ENCODE data around the gene MYO1C. TPM values are rescaled to one million over a fixed set of nuclear protein-coding genes. Genes with fewer than 3 reads are reported as not detected.

Gene MYO1C
- total RNA-seq, 1 experiment from 2014 or later, result 227 TPM

DNA sequence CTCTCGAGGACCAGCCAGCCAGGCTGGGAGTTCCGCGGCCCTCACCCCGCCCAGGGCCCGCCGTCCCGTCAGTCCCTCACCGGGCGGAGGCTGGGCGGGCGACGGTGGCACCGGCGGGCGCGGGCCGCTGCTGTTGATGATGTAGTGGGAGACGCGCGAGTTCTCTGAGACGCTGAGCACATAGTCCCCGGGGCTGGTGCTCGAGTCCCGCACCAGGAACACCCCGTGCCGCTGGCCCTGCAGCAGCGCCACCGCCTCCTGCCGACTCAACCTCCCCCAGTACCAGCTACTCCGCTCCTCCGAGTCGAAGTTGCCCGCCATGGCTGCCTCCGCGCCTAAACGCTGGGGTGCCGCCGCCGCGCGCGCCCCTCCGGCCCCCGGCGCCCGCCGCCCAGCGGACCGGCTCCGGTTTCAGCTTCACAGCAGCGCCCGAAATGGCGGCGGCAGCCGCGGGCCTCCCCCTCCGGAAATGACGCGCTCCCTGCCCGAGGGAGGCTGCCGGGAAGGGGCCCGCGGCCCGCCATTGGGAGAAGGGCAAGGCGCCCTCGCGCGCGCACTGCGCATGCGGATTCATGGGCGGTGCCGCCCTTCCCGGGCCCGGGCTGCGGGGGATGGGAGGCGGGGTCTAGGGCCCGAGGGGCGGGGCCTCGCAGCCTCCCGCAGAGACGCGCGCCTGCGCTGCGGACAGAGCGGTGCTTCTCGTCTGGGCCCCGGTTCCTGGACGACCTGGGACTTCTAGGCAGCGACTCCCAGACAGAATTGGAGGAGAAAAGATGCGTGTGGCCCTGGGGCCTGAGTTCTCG is 36.5 kb downstream of the MYO1C start, which contains the start of gene CRK:
Gene CRK (minus strand): TSS at position 436 of the 803 bp plus-strand sequence. CDS start 115 bp downstream, at position 321.
- no TSS peak for BruUV-seq (replicated peaks)
- intact Hi-C loops (cut with micrococcal nuclease), result loop anchor here (2.0 kb wide), 1 partner anchor 91 kb away; no protein-coding TSS in a partner anchor
- no peak within 1 kb of the TSS for H2AFZ ChIP-seq (ENCODE audit: low read depth, low read length, poor library complexity, severe bottlenecking)
- peaks cover 50% of the 10 kb centered on the region for H3K79me2 ChIP-seq (ENCODE audit: insufficient read depth, low read length)
- H3K27me3 ChIP-seq (ENCODE audit: insufficient read depth, low read length), result no peaks in the 10 kb centered on the region
- peak within 1 kb of the TSS; percentile 99 for H3K9ac ChIP-seq (ENCODE audit: low read length)
- H3K4me1 ChIP-seq (ENCODE audit: control insufficient read depth in 1 of 2, insufficient read depth in 2 of 2, low read length in 2 of 2), result peaks cover 24 to 37% of the 10 kb centered on the region in 2 experiments
- DNase-seq (ENCODE audit: low read depth, low spot score) (peak; percentile 85), ATAC-seq (peak; percentile 89)
- H4K20me1 ChIP-seq (ENCODE audit: insufficient read depth), result peaks cover 11% of the 10 kb centered on the region; the same call in 1 of the 2 replicates
- H3K4me3 ChIP-seq (replicated peaks in 1 of 2; ENCODE audit: low read depth in 1 of 2, low read length in 2 of 2), result peak within 1 kb of the TSS; percentile 85 to 92
- RAD21 ChIA-PET (ENCODE audit: low non-redundant PET in 1 of 2, low total read pairs in 2 of 2, uncharacterized antibody in 2 of 2, unreplicated experiment in 2 of 2), result no interaction called here
- peaks cover 7 to 24% of the 10 kb centered on the region in 2 experiments; a peak in 2 of 4 replicates for H3K36me3 ChIP-seq (ENCODE audit: control insufficient read depth in 1 of 2, insufficient read depth in 2 of 2, low read length in 2 of 2)
- H3K9me3 ChIP-seq (ENCODE audit: control insufficient read depth in 1 of 2, insufficient read depth in 1 of 2, low read depth in 1 of 2, low read length in 2 of 2), result no peaks in the 10 kb centered on the region
- POLR2A ChIA-PET, result interaction anchor here (0.8 kb wide), 1 partner anchor 56 kb away, joined by 3 read pairs; the partner anchor contains the start of gene YWHAE
- CTCF ChIA-PET, result no interaction called here
- peak within 1 kb of the TSS; percentile 75 for H3K4me2 ChIP-seq (ENCODE audit: low read length)
- no peaks in the 10 kb centered on the region for H3K9me2 ChIP-seq (ENCODE audit: insufficient read depth)
- H3K27ac ChIP-seq (ENCODE audit: low read depth, low read length), result peak within 1 kb of the TSS; percentile 96
- TF ChIP-seq EZH2 (IDR thresholded peaks at IDR 0.05) (no peak), TCF7L2 (IDR thresholded peaks at IDR 0.05; ENCODE audit: borderline replicate concordance, extremely low read depth, insufficient read depth, insufficient read length) (peak; percentile 8), SIN3A (IDR thresholded peaks at IDR 0.05; ENCODE audit: low read depth) (0 out of 2 replicates have a peak, but pooled peaks have one; percentile 52), SRF (IDR thresholded peaks at IDR 0.05; ENCODE audit: low read depth) (peak; percentile 12; the same call in 1 of the 2 replicates), EGR1 (IDR thresholded peaks at IDR 0.05; ENCODE audit: low read depth) (peak; percentile 88), YY1 (IDR thresholded peaks at IDR 0.05; ENCODE audit: extremely low read depth, insufficient replicate concordance, low read depth, low read length) (peak; percentile 99), POLR2A (IDR thresholded peaks at IDR 0.05; ENCODE audit: borderline replicate concordance, extremely low read depth, insufficient read depth, insufficient read length) (peak; percentile 82), ATF3 (IDR thresholded peaks at IDR 0.05) (no peak), RAD21 (IDR thresholded peaks at IDR 0.05; ENCODE audit: low read depth) (no peak), ZFX (IDR thresholded peaks at IDR 0.05) (peak; percentile 77; the same call in 1 of the 2 replicates), ZNF274 (IDR thresholded peaks at IDR 0.05; ENCODE audit: low read depth, low read length) (no peak), EZH2phosphoT487 (IDR thresholded peaks at IDR 0.05; ENCODE audit: borderline replicate concordance) (no peak), SP1 (IDR thresholded peaks at IDR 0.05; ENCODE audit: low read depth) (peak; percentile 50), CEBPB (IDR thresholded peaks at IDR 0.05; ENCODE audit: low read depth) (no peak), CBX3 (IDR thresholded peaks at IDR 0.05; ENCODE audit: low read depth) (no peak), JUND (IDR thresholded peaks at IDR 0.05) (no peak), ELF1 (IDR thresholded peaks at IDR 0.05; ENCODE audit: borderline replicate concordance, low read depth) (no peak), POLR2AphosphoS5 (IDR thresholded peaks at IDR 0.05; ENCODE audit: low read depth, low read length) (peak; percentile 95)
- TF ChIP-seq, protein P1, sequence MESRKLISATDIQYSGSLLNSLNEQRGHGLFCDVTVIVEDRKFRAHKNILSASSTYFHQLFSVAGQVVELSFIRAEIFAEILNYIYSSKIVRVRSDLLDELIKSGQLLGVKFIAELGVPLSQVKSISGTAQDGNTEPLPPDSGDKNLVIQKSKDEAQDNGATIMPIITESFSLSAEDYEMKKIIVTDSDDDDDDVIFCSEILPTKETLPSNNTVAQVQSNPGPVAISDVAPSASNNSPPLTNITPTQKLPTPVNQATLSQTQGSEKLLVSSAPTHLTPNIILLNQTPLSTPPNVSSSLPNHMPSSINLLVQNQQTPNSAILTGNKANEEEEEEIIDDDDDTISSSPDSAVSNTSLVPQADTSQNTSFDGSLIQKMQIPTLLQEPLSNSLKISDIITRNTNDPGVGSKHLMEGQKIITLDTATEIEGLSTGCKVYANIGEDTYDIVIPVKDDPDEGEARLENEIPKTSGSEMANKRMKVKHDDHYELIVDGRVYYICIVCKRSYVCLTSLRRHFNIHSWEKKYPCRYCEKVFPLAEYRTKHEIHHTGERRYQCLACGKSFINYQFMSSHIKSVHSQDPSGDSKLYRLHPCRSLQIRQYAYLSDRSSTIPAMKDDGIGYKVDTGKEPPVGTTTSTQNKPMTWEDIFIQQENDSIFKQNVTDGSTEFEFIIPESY (IDR thresholded peaks at IDR 0.05; ENCODE audit: extremely low read depth, insufficient replicate concordance, low read length), result peak; percentile 52
- TF ChIP-seq, protein P2, sequence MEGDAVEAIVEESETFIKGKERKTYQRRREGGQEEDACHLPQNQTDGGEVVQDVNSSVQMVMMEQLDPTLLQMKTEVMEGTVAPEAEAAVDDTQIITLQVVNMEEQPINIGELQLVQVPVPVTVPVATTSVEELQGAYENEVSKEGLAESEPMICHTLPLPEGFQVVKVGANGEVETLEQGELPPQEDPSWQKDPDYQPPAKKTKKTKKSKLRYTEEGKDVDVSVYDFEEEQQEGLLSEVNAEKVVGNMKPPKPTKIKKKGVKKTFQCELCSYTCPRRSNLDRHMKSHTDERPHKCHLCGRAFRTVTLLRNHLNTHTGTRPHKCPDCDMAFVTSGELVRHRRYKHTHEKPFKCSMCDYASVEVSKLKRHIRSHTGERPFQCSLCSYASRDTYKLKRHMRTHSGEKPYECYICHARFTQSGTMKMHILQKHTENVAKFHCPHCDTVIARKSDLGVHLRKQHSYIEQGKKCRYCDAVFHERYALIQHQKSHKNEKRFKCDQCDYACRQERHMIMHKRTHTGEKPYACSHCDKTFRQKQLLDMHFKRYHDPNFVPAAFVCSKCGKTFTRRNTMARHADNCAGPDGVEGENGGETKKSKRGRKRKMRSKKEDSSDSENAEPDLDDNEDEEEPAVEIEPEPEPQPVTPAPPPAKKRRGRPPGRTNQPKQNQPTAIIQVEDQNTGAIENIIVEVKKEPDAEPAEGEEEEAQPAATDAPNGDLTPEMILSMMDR (IDR thresholded peaks at IDR 0.05 in 2 of 3, conservative IDR thresholded peaks at IDR 0.05 in 1 of 3; ENCODE audit: borderline replicate concordance in 1 of 3, insufficient read depth in 1 of 3, low read depth in 2 of 3, low read length in 2 of 3), result no peak
- TF ChIP-seq, protein P3, sequence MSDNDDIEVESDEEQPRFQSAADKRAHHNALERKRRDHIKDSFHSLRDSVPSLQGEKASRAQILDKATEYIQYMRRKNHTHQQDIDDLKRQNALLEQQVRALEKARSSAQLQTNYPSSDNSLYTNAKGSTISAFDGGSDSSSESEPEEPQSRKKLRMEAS (IDR thresholded peaks at IDR 0.05), result 0 out of 2 replicates have a peak, but pooled peaks have one; percentile 21

Measured in HCT116 (cell line).